GM18502 (cell line): ENCODE results near the gene SPAM1.
"Not testable (repeated sequence)": the region's sequence is repeated elsewhere in the genome, so short reads cannot be mapped to it uniquely, and the experiment has no call there.

Experiments used
- ATAC-seq: cut with Tn5 transposase; IDR thresholded peaks from one replicate; pipeline ENCODE4 v1.9.1; 2021; ENCODE audit warnings: mild to moderate bottlenecking; ENCODE audit not compliant: unreplicated experiment, poor library complexity

SPAM1 gene

DNA sequence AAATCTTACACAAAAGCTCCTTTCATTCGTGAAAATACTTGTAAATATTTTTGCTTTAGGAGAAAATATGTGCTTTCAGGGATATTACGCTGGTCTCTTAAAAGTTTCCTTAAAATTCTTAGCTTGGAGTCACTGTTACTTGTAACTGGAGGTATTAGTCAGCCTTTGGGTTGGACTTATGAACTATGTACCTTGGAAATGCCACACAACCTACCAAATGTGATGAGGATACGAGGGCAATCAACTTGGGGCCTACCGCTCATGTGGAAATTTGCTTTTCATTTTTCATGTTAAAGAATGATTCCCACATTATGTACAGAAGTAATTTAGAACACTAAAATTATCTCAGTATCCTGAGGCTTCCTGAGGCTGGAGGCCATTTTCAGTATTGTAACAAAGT, 23.1 kb downstream of the SPAM1 start:
- no peak for ATAC-seq

DNA sequence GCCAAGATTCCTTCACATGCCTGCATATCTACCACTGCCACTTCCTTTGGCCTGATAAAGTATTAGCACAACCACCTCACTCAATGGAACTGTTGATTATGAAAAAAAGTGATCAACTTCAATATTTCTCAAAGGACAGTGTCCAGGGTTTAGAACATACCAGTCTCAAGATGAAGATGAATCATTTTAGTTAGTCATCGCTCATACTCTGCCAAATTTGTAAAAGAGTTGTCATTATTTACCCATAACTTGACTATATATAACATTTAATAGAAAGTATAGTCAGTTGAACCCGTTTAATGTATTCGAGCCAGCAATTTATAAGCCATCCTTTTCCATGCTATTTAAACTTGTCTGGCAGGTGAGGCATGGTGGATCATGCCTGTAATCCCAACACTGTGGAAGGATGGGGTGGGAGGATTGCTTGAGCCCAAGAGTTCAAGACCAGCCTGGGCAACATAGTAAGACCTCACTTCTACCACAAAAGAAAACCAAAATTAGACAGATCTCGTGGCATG, 33.2 kb downstream of the SPAM1 start:
- ATAC-seq = no peak

DNA sequence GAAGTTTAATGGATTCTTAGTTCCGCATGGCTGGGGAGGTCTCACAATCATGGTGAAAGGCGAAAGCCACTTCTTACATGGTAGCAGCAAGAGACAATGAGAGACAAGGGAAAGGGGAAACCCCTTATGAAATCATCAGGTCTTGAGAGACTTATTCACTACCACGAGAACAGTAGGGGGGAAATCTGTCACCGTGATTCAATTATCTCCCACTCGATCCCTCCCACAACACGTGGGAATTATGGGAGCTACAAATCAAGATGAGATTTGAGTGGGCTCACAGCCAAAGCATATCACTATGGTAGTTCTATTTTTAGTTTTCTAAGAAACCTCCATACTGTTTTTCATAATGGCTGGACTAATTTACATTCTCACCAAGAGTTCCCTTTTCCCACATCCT, 36.7 kb downstream of the SPAM1 start:
- no peak for ATAC-seq

DNA sequence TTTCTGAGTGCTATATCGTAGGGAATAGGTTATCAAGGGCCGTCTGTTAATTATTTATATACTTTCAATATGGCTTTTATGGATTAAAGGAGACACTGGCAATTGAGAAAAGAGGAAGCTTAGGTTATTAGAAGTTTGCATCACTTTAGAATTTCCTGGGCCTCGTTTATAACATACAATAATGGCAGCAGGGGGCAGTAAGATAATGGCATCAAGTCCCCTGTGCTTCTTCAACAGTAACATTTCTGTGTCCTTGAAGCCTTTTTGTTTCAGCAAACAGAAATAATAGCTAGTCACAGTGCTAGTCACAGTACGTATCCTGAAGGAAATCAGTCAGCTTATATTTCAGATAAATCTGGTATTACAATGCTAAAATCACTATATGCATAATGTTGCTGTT, 41.9 kb downstream of the SPAM1 start:
- ATAC-seq = no peak

DNA sequence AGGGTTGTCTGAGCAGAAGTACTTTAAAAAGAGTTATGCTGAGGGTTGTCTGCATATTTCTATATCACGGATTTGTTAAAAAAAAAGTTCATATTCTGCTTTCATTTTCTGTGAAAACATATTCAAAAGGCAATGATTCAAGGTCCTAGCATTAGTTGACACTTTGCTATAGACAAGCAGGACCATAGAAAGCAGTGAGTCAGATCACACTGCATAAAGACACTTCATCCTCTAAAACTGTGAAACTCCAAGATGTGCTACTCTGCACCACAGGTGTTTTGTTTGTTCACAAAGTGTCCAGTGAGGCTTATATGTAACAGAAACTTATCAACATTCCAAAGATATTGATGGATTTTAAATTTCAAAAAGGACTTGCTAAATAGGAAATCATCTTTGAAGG, 47.0 kb downstream of the SPAM1 start:
- ATAC-seq = no peak

DNA sequence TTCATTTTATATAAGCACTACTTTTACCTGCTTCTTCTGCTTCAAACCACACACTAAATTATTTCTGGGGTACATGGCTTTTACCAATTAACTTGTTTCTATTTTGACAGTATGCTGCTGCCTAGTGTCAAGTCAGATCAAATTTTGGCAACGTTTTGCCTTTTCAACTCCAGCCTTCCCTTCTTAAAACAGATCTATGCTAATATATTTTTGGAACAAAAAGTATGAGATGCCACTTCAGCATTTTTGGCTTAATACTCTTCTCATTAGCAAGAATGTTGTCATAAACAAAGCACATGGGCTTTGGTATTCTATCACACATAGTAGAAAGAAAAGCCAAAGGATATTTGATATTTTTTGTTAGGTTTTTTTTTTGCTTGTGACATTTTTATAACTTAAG, 47.8 kb downstream of the SPAM1 start:
- ATAC-seq = no peak

DNA sequence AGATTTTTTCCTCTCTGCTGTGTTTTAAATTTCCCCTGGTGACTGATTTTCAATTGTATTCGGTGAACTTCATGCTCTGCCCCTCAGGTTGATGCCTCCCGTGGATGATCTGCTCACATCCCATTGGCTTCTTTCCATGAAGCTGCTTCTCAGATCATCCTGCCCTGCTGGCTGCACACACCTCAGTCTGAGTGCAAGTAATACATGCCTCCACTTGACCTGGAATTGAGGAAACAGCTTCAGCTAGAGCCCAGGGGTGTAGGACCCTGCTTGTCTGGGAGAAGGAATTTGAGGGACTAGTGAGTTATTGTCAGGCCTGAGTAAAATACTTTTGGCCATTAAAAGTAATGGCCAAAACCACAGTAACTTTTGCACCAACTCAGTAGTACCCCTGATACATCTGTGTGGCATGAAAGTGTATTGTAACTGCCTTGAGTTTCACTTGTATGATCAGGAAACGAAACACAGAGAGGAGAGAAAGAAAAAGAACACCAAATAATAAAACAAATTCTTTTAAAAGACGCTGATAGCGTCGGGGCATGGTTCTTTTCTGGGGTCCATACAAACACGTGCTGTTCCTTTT, 49.4 kb downstream of the SPAM1 start:
- ATAC-seq = peak; percentile 61

DNA sequence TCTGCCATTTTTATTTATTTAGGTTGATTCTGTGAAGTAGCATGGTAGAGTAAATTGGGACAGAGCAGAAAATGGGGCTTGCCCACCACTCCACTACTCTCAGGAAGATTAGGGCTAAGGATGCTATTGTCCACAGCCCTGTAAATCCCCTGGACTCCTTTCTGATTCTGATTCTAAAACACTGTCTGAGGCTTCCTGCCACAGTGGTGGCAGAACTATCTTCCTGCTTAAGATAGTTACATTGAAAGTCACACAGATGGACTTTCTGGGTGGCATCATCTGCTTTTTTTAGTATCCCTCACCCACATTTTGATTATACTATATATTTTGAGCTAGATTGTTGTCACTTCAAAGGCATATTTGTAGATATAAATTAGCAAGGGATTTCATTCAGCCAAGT, 50.0 kb downstream of the SPAM1 start:
- ATAC-seq = no peak

DNA sequence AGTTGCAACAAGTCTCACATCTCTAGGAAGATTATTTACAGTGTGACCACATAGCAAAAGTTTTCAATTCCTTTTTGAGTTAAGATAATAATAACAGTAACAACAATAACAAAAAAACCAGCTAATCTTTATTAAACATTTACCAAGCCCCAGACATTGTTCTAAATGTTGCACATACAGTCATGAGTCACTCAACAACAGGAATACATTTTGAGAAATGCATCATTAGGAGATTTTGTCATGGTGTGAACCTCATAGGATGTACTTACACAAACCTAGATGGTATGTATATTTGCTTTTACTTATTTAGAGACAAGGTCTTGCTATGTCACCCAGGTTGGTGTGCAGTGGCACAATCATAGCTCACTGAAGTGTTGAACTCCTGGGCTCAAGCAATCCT, 52.0 kb downstream of the SPAM1 start:
- no peak for ATAC-seq

DNA sequence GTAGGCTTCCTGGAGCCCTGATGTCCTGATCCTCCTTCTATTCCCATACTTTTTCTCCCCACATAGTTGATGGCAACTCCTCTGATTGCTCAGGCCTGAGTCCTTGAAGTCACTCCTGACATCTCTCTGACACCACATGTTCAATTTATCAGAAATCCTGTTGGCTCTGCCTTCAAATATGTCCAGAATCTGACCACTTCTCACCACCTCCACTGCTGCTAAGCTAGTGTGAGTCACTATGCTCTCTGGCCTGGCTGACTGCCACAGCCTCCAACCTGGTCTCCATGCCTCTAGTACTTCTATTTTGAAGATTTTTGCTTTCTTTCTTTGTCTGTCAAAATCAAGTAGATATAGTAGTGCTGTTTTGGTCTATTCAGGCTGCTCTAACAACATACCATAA, 54.8 kb downstream of the SPAM1 start:
- ATAC-seq = no peak

DNA sequence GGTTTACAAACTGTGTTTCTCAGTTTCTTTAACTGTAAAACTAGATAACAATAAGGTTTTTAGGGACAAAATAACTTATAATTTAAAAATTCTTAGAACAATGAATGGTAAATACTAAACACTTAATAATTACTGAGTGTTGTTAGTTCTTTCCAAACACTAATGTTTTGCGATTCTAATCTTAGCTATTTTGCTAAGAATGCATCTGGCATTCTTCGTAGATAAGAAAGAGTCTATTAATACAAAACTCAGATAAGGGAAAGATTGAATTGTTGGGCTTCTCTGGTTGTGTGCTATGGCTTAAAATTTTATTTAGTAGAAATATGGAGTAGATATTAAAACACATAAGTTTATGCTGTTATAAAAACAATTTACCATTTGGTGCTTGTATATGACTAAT, 62.4 kb downstream of the SPAM1 start:
- ATAC-seq = no peak

DNA sequence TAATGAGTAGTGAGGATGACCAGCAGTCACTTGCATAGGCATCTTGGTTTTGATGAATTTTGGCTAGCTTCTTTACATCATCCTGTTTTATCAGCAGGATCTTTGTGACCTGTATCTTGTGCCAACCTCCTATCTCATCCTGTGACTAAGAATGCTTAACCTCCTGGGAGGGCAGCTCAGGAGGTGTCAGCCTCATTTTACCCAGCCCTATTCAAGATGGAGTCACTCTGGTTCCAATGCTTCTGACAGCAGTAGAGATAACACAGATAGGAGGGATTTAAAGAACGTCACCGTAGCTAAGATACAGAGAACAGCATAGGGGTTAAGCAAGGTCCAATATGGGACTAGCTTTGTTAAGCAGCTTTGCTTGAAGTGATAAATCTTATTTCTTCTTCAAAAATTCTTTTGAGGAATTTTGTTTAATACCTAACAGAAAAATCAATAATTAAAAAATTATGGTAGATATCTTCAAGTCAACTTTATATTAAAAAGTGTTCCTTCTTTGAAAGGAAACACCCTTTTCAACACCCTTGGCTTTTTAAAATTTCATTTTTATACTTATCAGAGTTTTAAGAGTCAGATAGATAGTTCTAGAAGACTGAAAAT, 68.0 kb downstream of the SPAM1 start:
- no peak for ATAC-seq

DNA sequence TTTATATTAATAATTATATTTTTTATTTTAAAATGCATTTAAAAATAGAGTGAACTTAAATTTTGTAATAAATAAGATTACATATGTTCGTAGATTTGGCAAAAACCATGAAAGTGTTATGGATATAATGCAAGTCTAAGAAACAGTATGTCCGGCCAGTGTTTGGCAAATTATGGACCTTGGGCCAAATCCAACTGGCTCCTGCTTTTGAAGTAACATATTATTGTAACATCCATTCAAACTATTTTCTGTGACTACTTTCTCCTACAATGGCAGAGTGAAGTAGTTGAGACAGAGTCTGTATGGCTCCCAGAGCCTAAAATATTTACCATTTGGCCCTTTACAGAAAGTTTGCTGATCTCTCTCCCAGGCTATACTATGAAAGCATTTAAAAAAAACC, 69.0 kb downstream of the SPAM1 start:
- no peak for ATAC-seq

DNA sequence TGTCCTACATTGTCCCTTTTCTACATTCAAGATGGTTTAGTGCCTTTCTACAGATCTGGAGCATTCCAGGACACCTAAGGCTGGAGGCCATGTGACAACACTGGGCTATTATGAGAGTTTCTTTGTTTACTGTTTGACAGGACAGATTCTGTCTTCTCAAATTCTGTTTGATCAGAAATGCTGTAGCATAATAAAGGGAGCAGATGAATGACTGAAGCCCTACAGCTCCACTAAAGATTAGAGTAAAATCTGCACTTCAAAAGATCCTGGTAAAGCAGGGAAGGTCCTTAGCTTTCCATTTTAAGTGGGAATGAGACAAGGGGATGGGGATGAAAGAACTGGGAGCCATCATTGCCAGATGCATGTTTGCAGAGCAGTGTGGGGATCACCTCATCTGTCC, 69.4 kb downstream of the SPAM1 start:
- ATAC-seq = no peak

DNA sequence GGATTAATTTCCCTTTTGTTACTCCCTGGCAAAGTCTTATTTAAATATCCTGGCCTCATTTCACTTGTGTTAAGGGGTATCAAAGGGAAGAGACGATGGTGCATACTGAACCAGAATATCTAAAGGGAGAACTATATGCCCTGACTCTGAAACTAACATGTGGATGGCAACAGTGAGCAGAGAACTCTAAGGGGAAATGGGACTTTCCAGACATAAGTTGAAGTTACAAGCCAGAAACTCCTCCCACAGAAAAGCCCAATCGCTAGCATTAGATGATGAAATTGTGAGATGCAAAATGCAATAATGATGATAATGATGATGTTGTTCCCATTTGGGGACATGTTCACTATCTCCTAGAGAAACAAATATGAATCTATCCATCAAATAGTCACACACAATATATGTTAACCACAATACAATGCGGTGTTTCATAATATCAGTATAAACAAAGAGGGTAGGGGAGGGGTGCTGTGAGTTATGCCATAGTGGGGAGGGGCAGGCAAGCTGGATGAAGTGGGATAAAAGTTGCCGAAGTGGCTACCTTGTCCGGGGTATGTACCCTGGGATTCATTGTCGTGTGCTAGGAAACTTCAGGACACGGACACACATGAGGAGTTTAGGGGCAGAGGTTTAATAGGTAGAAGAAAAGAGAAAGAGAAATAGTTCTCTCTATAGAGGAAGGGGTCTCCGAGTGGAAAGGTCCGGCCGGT, 70.7 kb downstream of the SPAM1 start:
- ATAC-seq = peak; percentile 85

DNA sequence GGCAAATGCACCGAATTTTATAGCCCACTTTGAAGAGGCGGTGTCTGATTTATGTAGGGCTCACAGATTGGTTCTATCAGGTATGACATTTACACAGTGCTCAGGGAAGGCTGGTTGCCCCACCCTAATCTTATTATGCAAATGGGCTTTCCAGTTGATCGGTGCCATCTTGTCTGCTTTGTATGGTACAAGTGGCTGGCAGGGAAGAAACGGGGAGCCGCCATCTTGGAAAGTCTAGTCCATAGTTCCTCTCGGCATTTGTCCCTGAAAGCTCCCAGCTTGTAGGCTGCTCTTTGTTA, 71.2 kb downstream of the SPAM1 start:
- ATAC-seq = no peak

DNA sequence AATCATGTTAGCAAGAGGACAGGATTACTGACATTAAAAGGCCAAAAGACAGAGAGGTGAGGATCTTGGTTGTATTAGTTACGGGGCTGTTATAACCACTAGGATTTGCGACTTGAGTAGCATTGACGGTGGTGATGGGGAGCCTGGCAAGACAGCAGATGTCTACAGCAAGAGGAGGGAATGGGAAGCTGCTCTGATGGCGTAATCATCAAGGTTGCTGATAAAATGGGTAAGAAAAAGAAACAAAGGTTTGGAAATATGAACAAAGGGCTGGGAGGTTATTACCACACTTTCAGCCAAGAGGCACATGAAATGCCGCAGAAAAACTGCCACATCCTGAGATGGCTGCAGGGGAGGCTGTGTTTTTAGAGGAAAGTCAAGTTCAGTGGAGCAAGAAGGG, 73.9 kb downstream of the SPAM1 start:
- no peak for ATAC-seq

DNA sequence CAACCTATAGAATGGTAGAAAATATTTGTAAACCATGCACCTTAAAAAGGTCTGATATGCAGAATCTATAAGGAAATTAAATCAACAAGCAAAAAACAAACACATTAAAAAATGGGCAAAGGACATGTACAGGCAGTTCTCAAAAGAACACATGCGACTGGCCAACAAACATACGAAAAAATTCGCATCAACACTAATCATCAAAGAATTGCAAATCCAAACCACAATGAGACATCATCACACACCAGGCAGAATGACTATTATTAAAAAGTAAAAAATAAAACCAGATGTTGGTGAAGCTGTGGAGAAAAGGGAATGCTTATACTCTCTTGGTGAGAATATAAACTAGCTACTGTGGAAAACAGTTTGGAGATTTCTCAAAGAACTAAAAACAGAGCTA, 74.7 kb downstream of the SPAM1 start:
- no peak for ATAC-seq

DNA sequence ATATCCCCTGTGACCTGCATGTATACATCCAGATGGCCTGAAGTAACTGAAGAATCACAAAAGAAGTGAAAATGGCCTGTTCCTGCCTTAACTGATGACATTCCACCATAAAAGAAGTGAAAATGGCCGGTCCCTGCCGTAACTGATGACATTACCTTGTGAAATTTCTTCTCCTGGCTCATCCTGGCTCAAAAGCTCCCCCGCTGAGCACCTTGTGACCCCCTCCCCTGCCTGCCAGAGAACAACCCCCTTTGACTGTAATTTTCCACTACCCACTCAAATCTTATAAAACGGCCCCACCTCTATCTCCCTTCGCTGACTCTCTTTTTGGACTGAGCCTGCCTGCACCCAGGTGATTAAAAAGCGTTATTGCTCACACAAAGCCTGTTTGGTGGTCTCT, 83.3 kb downstream of the SPAM1 start:
- not testable (repeated sequence) for ATAC-seq

DNA sequence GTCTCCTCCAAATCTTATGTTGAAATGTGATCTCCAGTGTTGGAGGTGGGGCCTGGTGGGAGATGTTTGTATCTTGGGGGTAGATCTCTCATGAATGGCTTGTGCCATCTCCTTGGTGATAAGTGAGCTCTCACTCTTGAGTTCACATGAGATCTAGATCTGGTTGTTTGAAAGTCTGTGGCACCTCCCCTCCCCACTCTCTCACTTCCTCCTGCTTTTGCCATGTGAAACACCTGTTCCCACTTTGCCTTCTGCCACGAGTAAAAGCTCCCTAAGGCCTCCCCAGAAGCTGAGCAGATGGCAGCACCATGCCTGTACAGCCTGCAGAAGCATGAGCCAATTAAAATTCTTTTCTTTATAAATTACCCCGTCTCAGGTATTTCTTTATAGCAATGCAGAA, 84.3 kb downstream of the SPAM1 start:
- ATAC-seq = peak; percentile 61
